Measurements from ENCODE around the gene TASOR2. TPM values are rescaled to one million over a fixed set of nuclear protein-coding genes. Genes with fewer than 3 reads are reported as not detected.

TASOR2 gene
- total and polyA plus RNA-seq, 9 of the 15 experiments (the other 6 are each of a cell fraction or from before 2014, with no cell fraction given), result 12.7 to 75.3 (median 52.3) TPM

GRCh38 chr10:5668429-5668828 is 16.2 kb upstream of the TASOR2 start:
- in situ Hi-C loops (cut with MboI), result no loop called here
- H3K4me3 ChIP-seq, result no peak overlapping the region
- no peaks in the 10 kb centered on the region; a peak in 1 of 5 replicates for H3K27me3 ChIP-seq (ENCODE audit: control insufficient read depth in 2 of 2, insufficient read depth in 2 of 2, low read length in 2 of 2)
- no peak overlapping the region for H3K9ac ChIP-seq (ENCODE audit: insufficient read depth in 1 of 2, low read depth in 2 of 2, low read length in 2 of 2)
- FAIRE-seq, result no peak
- POLR2A ChIA-PET, result interaction anchor here (1.0 kb wide), 1 partner anchor 7 kb away, joined by 3 read pairs; no protein-coding TSS in a partner anchor
- no peaks in the 10 kb centered on the region for H3K9me3 ChIP-seq (replicated peaks; ENCODE audit: control insufficient read depth, insufficient read depth, low read depth, low read length)
- 37% methylated on average over 4 of the region's 4 CpGs for WGBS (ENCODE audit: insufficient coverage, low coverage, missing lambda C conversion rate)
- no peaks in the 10 kb centered on the region for H3K9me1 ChIP-seq (ENCODE audit: control insufficient read depth, insufficient read depth, low read length)
- H3K79me2 ChIP-seq (ENCODE audit: control insufficient read depth, insufficient read depth, low read length), result peaks cover 17% of the 10 kb centered on the region; the same call in 2 of the 3 replicates
- no peak for ATAC-seq
- no peak overlapping the region for H3K27ac ChIP-seq (ENCODE audit: extremely low read depth, low read depth, low read length)
- no TSS peak for BruUV-seq (replicated peaks)
- no peak overlapping the region for H3K4me2 ChIP-seq (ENCODE audit: insufficient read depth, low read length)
- no peak overlapping the region for H2AFZ ChIP-seq (ENCODE audit: low read depth, low read length)
- intact Hi-C loops (cut with micrococcal nuclease), result no loop called here
- H3K36me3 ChIP-seq (ENCODE audit: control insufficient read depth, insufficient read depth, low read length), result no peaks in the 10 kb centered on the region
- peaks cover 5 to 11% of the 10 kb centered on the region in 2 experiments; a peak in 4 of 5 replicates for H3K4me1 ChIP-seq (replicated peaks in 1 of 2; ENCODE audit: control insufficient read depth in 2 of 2, insufficient read depth in 2 of 2, low read length in 2 of 2)
- CTCF ChIA-PET (ENCODE audit: low intra/inter-chr PET ratio), result no interaction called here
- TF ChIP-seq TEAD4 (IDR thresholded peaks at IDR 0.05; ENCODE audit: low read length), result no peak
- TF ChIP-seq TEAD4 (CRISPR knock-in tag; IDR thresholded peaks at IDR 0.05; ENCODE audit: borderline replicate concordance), result no peak
- no peak for TF ChIP-seq TRIM28 (IDR thresholded peaks at IDR 0.05)
- TF ChIP-seq BCOR (IDR thresholded peaks at IDR 0.05), result no peak
- no peak for TF ChIP-seq NR0B1 (IDR thresholded peaks at IDR 0.05; ENCODE audit: partially characterized antibody)
- TF ChIP-seq IFI16 (CRISPR knock-in tag; IDR thresholded peaks at IDR 0.05), result no peak
- no peak for TF ChIP-seq MIER1 (IDR thresholded peaks at IDR 0.05; ENCODE audit: low read depth)
- TF ChIP-seq NONO (IDR thresholded peaks at IDR 0.05; ENCODE audit: low read depth in 2 of 2, low read length in 1 of 2), result no peak
- no peak for TF ChIP-seq NBN (IDR thresholded peaks at IDR 0.05; ENCODE audit: low read depth)
- no peak for TF ChIP-seq PHB (CRISPR knock-in tag; IDR thresholded peaks at IDR 0.05)
- no peak for TF ChIP-seq RBM34 (IDR thresholded peaks at IDR 0.05; ENCODE audit: borderline replicate concordance, insufficient read depth, low read length)
- no peak for TF ChIP-seq SAP30 (IDR thresholded peaks at IDR 0.05; ENCODE audit: borderline replicate concordance, insufficient read depth, low read depth, low read length, poor library complexity, severe bottlenecking)
- no peak for TF ChIP-seq ZNF263 (CRISPR knock-in tag; IDR thresholded peaks at IDR 0.05; ENCODE audit: borderline replicate concordance)
- no peak for TF ChIP-seq FIP1L1 (IDR thresholded peaks at IDR 0.05; ENCODE audit: low read depth, low read length, poor library complexity, severe bottlenecking)
- no peak for DNase-seq (ENCODE audit: extremely low read depth in 1 of 4, low spot score in 3 of 4)
- H4K20me1 ChIP-seq (replicated peaks; ENCODE audit: control insufficient read depth, insufficient read depth, low read length), result 0 out of 2 replicates have a peak, but pooled peaks cover 1% of the 10 kb centered on the region

Measured in K562 (cell line).